SK-N-SH (cell line): ENCODE data around the gene FMO2.

Experiments
- CHD2 ChIP-seq: fragments of 150-350 bp; IDR thresholded peaks from 2 replicates; pipeline ENCODE4 v1.6.1; 2018; ENCODE audit warnings: low read length; ENCODE audit not compliant: partially characterized antibody
- RAD21 ChIP-seq: IDR thresholded peaks from 2 replicates; pipeline ENCODE4 v1.6.1; 2012; ENCODE audit warnings: mild to moderate bottlenecking, low read length
- TCF12 ChIP-seq: IDR thresholded peaks from 2 replicates; pipeline ENCODE4 v1.4.0; 2012
- USF2 ChIP-seq: fragments of 150-350 bp; IDR thresholded peaks from 2 replicates; pipeline ENCODE4 v1.6.1; 2017; ENCODE audit warnings: antibody characterized with exemption, low read length, low read depth, borderline replicate concordance

GRCh38 chr1:171161431-171161830 is 23.7 kb upstream of the FMO2 start:
- TF ChIP-seq TCF12 = no peak
- TF ChIP-seq RAD21 = no peak
- TF ChIP-seq CHD2 = no peak
- TF ChIP-seq USF2 = no peak
